T47D (cell line): ENCODE measurements around the gene GYS2.
A peak's percentile ranks its signal among the peaks of the same experiment; 100 is the strongest.

Experiments used
- DNase-seq, 2 experiments: peaks; one replicate each; pipeline versions ENCODE4 v3.0.0 to v3.0.0-alpha.2; 2011 to 2012; ENCODE audit warnings: low read depth in 1 of 2, low spot score in 1 of 2
- JUND ChIP-seq: IDR thresholded peaks from 2 replicates; pipeline ENCODE4 v1.6.1; 2012; ENCODE audit warnings: low read depth
- in situ Hi-C: cut with HindIII; loops from 2 replicates; pipeline ENCODE4 v1.10.0; 2016; ENCODE audit warnings: low sequenced_read_pairs, low pct_unique_long_range_greater_than_20kb

The GYS2 gene

DNA sequence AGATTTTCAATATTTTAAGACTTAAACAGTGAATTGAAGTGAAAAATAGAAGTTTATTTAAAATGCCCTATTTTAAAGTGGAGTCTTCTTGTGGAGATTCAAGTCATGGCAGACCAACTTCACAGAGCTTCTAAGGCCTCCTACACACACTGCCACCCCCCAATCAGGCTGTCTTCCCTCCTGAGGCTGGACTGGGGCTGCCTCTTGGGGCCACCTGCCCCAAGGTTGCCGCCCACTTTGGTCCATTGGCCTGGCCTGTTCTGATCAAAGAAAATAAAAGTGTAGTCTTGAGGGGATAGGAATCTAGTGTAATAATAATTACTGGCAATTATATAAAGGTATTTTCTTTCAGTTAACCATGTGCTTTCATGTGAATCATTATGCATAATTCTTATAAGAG, 101.8 kb downstream of the GYS2 start:
- in situ Hi-C loops: no loop called here
- no peak for TF ChIP-seq JUND
- no peak for DNase-seq

DNA sequence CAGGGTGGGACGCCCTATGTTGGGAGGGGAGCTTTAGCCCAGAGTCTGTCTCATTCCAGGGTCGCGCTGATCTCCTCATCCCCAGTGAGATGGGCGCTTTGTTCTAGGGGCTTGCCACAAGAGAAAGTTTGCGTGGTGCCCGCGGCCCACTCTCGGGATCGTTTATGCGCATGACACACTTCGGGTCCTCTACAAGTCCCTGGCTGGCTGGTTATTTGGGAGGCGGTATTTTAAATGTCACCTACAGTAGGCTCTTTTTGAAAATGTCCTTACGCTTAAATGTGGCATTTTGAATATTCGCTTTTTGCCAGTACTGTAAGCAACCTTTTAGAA, 102.5 kb downstream of the GYS2 start:
- in situ Hi-C loops: no loop called here
- peak in 1 of 2 experiments; percentile 39 for DNase-seq
- TF ChIP-seq JUND: no peak

DNA sequence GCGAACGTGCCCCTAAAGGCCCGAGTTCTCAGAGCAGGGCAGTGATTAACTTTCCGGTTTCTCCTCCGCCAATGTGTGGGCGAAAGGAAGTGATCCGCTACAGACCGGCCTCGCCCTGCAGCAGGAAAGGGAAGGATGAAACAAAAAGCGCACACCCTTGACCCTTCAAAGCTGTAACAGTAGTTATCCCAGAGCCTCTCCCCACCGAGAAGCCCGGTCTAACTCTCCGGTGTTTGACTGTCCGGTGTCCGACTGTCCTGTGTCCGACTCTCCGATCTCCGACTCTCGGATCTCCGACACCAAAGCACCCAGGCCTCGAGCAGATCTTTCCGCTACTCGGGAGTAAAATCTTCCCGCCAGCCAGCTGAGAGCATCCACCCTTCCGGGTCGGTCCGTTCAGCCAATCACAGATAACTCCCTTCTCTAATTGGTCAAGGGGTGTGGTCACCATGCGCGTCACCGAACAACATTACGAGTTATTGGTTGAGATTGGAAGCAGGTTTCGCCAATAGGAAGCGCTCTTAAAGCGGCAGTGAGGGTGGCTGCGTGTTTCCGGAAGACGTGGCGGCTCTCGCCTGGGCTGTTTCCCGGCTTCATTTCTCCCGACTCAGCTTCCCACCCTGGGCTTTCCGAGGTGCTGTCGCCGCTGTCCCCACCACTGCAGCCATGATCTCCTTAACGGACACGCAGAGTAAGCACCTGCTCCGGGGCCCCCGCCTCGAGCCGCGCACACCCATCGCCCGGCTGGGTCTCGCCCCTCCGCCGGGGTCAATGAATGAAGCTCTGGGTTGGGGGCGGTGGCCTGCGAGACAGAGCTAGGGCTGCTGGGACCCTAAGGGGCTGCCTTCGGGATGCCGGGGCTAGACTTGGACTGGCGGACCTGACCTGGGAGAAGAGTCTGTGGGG, 103.1 kb downstream of the GYS2 start, which contains the start of the genes GOLT1B and RECQL:
TSS of gene GOLT1B (plus strand) at position 532 of the 906 bp plus-strand sequence. CDS start at position 667, 135 bp downstream.
TSS of gene RECQL (minus strand) at position 378 of the 906 bp plus-strand sequence. CDS start 2,065 bp downstream, outside the sequence.
- peak; percentile 90 to 99 for DNase-seq
- TF ChIP-seq JUND: no peak
- in situ Hi-C loops: no loop called here

DNA sequence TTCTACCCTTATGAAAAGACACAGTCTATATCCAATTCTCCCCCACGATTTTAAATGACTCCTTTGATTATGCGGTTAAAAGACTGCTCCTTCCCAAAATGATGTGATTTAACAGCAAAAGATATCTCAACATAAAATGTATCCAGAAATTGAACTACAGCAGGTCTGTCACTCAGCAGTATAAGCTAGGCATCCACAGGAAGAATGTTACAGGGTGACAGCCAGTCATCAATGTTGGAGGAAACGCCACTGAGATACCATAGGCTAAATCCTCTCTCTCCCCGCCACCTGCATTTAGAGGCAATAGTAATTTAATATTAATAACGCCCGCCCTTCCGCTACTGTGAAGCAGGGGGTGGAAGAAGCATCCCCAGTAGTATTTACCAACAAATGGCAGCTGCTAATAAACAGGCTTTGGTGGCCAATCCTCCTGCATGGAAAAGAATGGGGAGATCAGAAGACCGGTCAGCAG, 103.8 kb downstream of the GYS2 start:
- no peak for DNase-seq
- in situ Hi-C loops: no loop called here

DNA sequence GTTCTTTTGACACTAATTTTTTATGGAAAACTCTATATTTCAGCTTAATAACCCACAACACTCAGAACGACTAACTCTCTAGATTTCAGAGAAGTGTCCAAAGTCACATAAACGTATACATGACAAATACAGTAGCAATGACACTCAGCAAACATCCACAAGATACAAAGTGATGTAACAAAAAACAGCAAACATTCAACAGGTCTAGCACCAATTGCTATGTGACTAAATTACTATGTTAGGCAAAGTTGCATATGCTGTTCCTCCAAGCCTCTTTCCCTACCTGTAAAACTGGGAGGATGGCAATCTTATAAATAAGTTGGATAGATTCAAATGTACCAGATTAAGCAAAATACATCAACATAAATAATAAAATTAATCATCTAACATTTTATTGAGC, 104.9 kb downstream of the GYS2 start:
- no peak for DNase-seq
- no peak for TF ChIP-seq JUND
- in situ Hi-C loops: no loop called here

More for the DNA sequence above, 103.8 kb downstream of the GYS2 start:
- no peak for TF ChIP-seq JUND
